GM23338 (cell line): Measurements from ENCODE around the gene COA8. TPM values are rescaled to one million over a fixed set of nuclear protein-coding genes. Genes with fewer than 3 reads are reported as not detected.
A peak's percentile ranks its signal among the peaks of the same experiment; 100 is the strongest.

Source experiments
- ATAC-seq: fragments of 200-7000 bp; cut with Tn5 transposase; 3 replicates; pipeline ENCODE4 v1.9.1; 2020
- DNase-seq: peaks from one replicate; pipeline ENCODE4 v3.0.0-alpha.2; 2015; ENCODE audit warnings: low spot score
- H2AFZ ChIP-seq: fragments of 200-600 bp; sonication (generic); 2 replicates; pipeline ENCODE4 v1.8.0; 2016; ENCODE audit warnings: antibody characterized with exemption, mild to moderate bottlenecking, moderate library complexity
- H3F3A ChIP-seq: fragments of 200-600 bp; sonication (generic); replicated peaks from 2 replicates; pipeline ENCODE4 v1.8.0; 2017; ENCODE audit warnings: antibody characterized with exemption, mixed run types, low read depth
- H3K27ac ChIP-seq: fragments of 200-600 bp; sonication (generic); 2 replicates; pipeline ENCODE4 v1.6.1; 2016; ENCODE audit warnings: low read depth
- H3K27me3 ChIP-seq: fragments of 200-600 bp; sonication (generic); 2 replicates; pipeline ENCODE4 v1.8.0; 2016; ENCODE audit warnings: mild to moderate bottlenecking, mixed run types, moderate library complexity; ENCODE audit not compliant: insufficient read depth
- H3K36me3 ChIP-seq: fragments of 200-600 bp; sonication (generic); 2 replicates; pipeline ENCODE4 v1.8.0; 2016; ENCODE audit warnings: mild to moderate bottlenecking; ENCODE audit not compliant: insufficient read depth
- H3K4me1 ChIP-seq: fragments of 200-600 bp; sonication (generic); 2 replicates; pipeline ENCODE4 v1.8.0; 2016; ENCODE audit warnings: mild to moderate bottlenecking, moderate library complexity; ENCODE audit not compliant: insufficient read depth
- H3K4me2 ChIP-seq: fragments of 200-600 bp; sonication (generic); 2 replicates; pipeline ENCODE4 v1.7.1; 2017; ENCODE audit warnings: mixed run types
- H3K4me3 ChIP-seq: fragments of 200-600 bp; sonication (generic); 2 replicates; pipeline ENCODE4 v1.6.1; 2016; ENCODE audit warnings: mixed run types
- H3K79me2 ChIP-seq: fragments of 200-600 bp; sonication (generic); replicated peaks from 2 replicates; pipeline ENCODE4 v1.8.0; 2017; ENCODE audit warnings: mild to moderate bottlenecking; ENCODE audit not compliant: insufficient read depth
- H3K9me2 ChIP-seq: fragments of 200-600 bp; sonication (generic); 2 replicates; pipeline ENCODE4 v1.8.0; 2017; ENCODE audit not compliant: insufficient read depth
- H4K20me1 ChIP-seq: fragments of 200-600 bp; sonication (generic); replicated peaks from 2 replicates; pipeline ENCODE4 v1.8.0; 2017; ENCODE audit warnings: mild to moderate bottlenecking; ENCODE audit not compliant: insufficient read depth
- H3K27ac Mint-ChIP-seq: 2 replicates; pipeline ENCODE4 v1.8.0; 2020; ENCODE audit warnings: inconsistent platforms, mild to moderate bottlenecking, moderate library complexity, mixed read lengths
- H3K27me3 Mint-ChIP-seq: 3 replicates; pipeline ENCODE4 v1.8.0; 2022; ENCODE audit warnings: low read depth, mild to moderate bottlenecking, moderate library complexity, mixed read lengths, inconsistent platforms; ENCODE audit not compliant: insufficient read depth, poor library complexity
- H3K36me3 Mint-ChIP-seq: 3 replicates; pipeline ENCODE4 v1.8.0; 2021; ENCODE audit warnings: low read depth, mild to moderate bottlenecking, inconsistent platforms, moderate library complexity, mixed read lengths
- H3K4me1 Mint-ChIP-seq: 3 replicates; pipeline ENCODE4 v1.8.0; 2020; ENCODE audit warnings: mild to moderate bottlenecking, inconsistent platforms, mixed read lengths
- H3K4me3 Mint-ChIP-seq: 3 replicates; pipeline ENCODE4 v1.8.0; 2021; ENCODE audit warnings: moderate library complexity, mild to moderate bottlenecking, inconsistent platforms, mixed read lengths
- H3K9me3 Mint-ChIP-seq: 3 replicates; pipeline ENCODE4 v1.8.0; 2020; ENCODE audit warnings: moderate library complexity, mild to moderate bottlenecking, inconsistent platforms, mixed read lengths
- CREB1 ChIP-seq: fragments of 250-450 bp; sonication (Bioruptor Pico); IDR thresholded peaks from 2 replicates; pipeline ENCODE4 v1.5.0; 2020; ENCODE audit warnings: low read depth, mild to moderate bottlenecking, moderate library complexity
- CTCF ChIP-seq, 2 experiments: fragments of 200-600 bp in 1 of 2; sonication (generic) in 1 of 2; conservative IDR thresholded peaks; 2 replicates each; pipeline versions ENCODE4 v1.5.1 to v1.6.1; 2016 to 2017; ENCODE audit warnings: antibody characterized with exemption in 2 of 2, low read depth in 2 of 2, mild to moderate bottlenecking in 2 of 2, moderate library complexity in 1 of 2
- EZH2 ChIP-seq: fragments of 200-600 bp; sonication (generic); IDR thresholded peaks from one replicate; pipeline ENCODE4 v1.8.0; 2017; ENCODE audit warnings: antibody characterized with exemption, mild to moderate bottlenecking, low read depth; ENCODE audit not compliant: unreplicated experiment
- EZH2phosphoT487 ChIP-seq: fragments of 200-600 bp; sonication (generic); IDR thresholded peaks from one replicate; pipeline ENCODE4 v1.8.1; 2018; ENCODE audit warnings: antibody characterized with exemption; ENCODE audit not compliant: unreplicated experiment
- REST ChIP-seq: IDR thresholded peaks from one replicate; pipeline ENCODE4 v1.6.1; 2018; ENCODE audit warnings: antibody characterized with exemption; ENCODE audit not compliant: unreplicated experiment
- ZNF114 ChIP-seq: fragments of 250-450 bp; sonication (Bioruptor Pico); IDR thresholded peaks from 2 replicates; pipeline ENCODE4 v1.5.0; 2020; ENCODE audit warnings: mild to moderate bottlenecking, moderate library complexity
- ZNF331 ChIP-seq: fragments of 250-450 bp; sonication (Bioruptor Pico); IDR thresholded peaks from 2 replicates; pipeline ENCODE4 v1.5.0; 2020; ENCODE audit warnings: low read depth, mild to moderate bottlenecking, moderate library complexity
- ZNF462 ChIP-seq: fragments of 250-450 bp; sonication (Bioruptor Pico); IDR thresholded peaks from 2 replicates; pipeline ENCODE4 v1.5.0; 2020; ENCODE audit warnings: mild to moderate bottlenecking, moderate library complexity
- polyA plus RNA-seq: library from polyadenylated mRNA; unstranded; fragments of >200 nt; fragmentation: Nextera tagmentation; extraction: Ambion mirVana; gene quantifications from 2 replicates; pipeline ENCODE4 v1.2.1, GENCODE V29; 2016
- total RNA-seq: library from RNA; depleted of rRNA; stranded (reverse); fragments of >200 nt; shearing (Covaris generic); gene quantifications from 2 replicates; pipeline ENCODE4 v1.2.3, GENCODE V29; 2014

COA8 gene
- total and polyA plus RNA-seq, 2 experiments from 2014 or later, result 61.3 to 130 TPM

DNA sequence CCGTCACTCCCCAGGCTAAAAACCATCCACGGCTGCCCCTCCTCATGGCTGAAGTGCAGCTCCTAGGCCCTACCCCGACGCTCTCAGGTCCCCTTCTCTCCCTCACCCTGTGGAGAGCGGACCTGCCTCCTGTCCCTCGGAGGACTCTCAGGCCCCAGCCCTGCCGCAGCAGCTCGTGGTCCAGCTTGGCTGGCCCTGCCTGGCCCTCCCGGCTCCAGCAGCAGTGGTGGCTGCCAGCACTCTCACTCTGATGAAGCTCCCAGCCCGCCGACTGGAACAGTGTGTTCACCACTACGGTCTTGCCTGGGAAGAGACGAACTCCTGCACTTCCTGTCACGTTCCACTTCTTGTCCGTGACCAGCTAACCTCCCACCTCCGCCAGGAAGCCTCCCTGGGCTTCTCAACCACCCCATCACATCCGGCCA is 11.4 kb upstream of the COA8 start (continued):
- TF ChIP-seq ZNF462 (CRISPR knock-in tag), result no peak
- no peak for TF ChIP-seq REST
- no peak for TF ChIP-seq ZNF114 (CRISPR knock-in tag)

DNA sequence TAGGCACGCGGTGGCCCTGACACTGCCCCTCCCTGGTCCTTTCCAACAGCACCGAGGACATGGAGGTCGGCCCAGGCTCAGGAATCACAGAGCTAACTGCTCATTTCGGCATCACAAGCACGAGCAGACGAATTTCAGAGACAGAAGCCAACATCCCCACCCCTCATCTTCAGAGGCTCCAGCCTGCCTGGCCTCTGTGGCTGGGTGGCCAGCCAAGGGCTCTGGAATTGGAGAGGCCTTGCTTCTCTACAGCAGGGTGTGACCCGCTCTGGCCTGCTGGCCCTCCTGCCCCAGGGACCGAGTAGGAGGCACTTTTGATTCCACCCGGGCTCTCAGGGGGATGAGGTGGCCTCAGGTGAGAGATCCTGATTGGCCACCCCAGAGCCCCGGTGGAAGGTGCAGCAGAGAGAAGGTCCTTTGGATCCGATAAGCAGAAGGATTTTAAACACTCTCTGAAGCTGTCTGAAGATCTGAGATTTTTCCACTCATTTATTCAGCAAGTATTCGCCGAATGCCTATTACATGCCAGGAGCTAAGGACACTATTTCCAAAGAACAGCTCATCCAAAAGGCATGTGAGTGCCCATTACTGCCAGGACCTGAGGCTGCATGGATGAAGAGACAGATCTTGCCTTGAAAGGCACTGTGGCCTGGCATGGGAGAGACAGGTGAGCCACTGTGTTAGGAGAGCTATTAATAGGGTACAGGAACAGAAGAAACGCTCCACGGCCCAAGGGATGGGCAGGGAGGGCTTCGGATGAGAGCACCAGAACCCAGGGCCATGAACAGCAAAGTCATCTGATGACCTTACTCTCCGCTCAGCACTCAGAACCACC is 10.5 kb upstream of the COA8 start:
- no peak overlapping the region for H2AFZ ChIP-seq
- no peaks in the 10 kb centered on the region for H3K4me1 ChIP-seq
- Mint-ChIP-seq H3K27ac (peak overlapping the region; percentile 80; the same call in 1 of the 2 replicates), H3K27me3 (peaks cover 6% of the 10 kb centered on the region), H3K4me1 (peaks cover 5% of the 10 kb centered on the region; the same call in 1 of the 3 replicates), H3K9me3 (no peaks in the 10 kb centered on the region), H3K36me3 (no peaks in the 10 kb centered on the region; the same call in 2 of the 3 replicates), H3K4me3 (no peak overlapping the region; the same call in 2 of the 3 replicates)
- peaks cover 3% of the 10 kb centered on the region for H3F3A ChIP-seq
- DNase-seq (no peak), ATAC-seq (no peak)
- H3K4me3 ChIP-seq, result no peak overlapping the region
- no peaks in the 10 kb centered on the region for H3K27me3 ChIP-seq
- H4K20me1 ChIP-seq, result 0 out of 2 replicates have a peak, but pooled peaks cover 4% of the 10 kb centered on the region
- no peak overlapping the region for H3K4me2 ChIP-seq
- H3K79me2 ChIP-seq, result peaks cover 6% of the 10 kb centered on the region; the same call in 1 of the 2 replicates
- no peaks in the 10 kb centered on the region for H3K36me3 ChIP-seq
- no peaks in the 10 kb centered on the region for H3K9me2 ChIP-seq
- H3K27ac ChIP-seq, result no peak overlapping the region
- TF ChIP-seq EZH2phosphoT487 (no peak), CTCF (conservative IDR thresholded peaks at IDR 0.05; ENCODE audit: low read depth in 2 of 2) (no peak), ZNF331 (CRISPR knock-in tag) (no peak), CREB1 (no peak), ZNF114 (CRISPR knock-in tag) (no peak), EZH2 (no peak)
